B cell (primary cell): ENCODE measurements around the gene TOB2. TPM values are rescaled to one million over a fixed set of nuclear protein-coding genes. Genes with fewer than 3 reads are reported as not detected.

Experiments
- ATAC-seq: fragments of 200-7000 bp; cut with Tn5 transposase; one replicate; pipeline ENCODE4 v1.10.0; 2021; ENCODE audit warnings: low read depth, mild to moderate bottlenecking, moderate number of reproducible peaks, moderate library complexity
- CTCF ChIA-PET: fragments of 350-600 bp; sonication (Branson Sonifier 250); formaldehyde crosslinking; loops from one replicate; lab custom pipeline; 2021; ENCODE audit warnings: antibody characterized with exemption, inconsistent platforms; lab: Charles Lee
- POLR2A ChIA-PET: fragments of 350-600 bp; sonication (Branson Sonifier 250); formaldehyde crosslinking; loops from one replicate; lab custom pipeline; 2021; ENCODE audit warnings: antibody characterized with exemption; lab: Charles Lee
- DNase-seq: peaks from one replicate; pipeline ENCODE4 v3.0.0; 2013
- H2AFZ ChIP-seq: 2 replicates; pipeline ENCODE4 v1.6.1; 2012; ENCODE audit warnings: mild to moderate bottlenecking, low read depth, low read length; ENCODE audit not compliant: insufficient read depth, poor library complexity, severe bottlenecking
- H3K27ac ChIP-seq, 2 donors: 1 replicate in 1 of 2; 2 replicates in 1 of 2; pipeline ENCODE4 v1.5.1; 2012 to 2013; ENCODE audit warnings: low read length in 2 of 2, mild to moderate bottlenecking in 2 of 2, moderate library complexity in 1 of 2
- H3K27me3 ChIP-seq, 4 experiments: fragments of 200-600 bp in 1 of 4; sonication (generic) in 1 of 4; replicated peaks in 1 of 4; 1 replicate in 2 of 4; 2 replicates in 2 of 4; pipeline versions ENCODE4 v1.6.1 to v1.7.0; 2013 to 2016; ENCODE audit warnings: low read length in 3 of 4, mild to moderate bottlenecking in 2 of 4, mixed read lengths in 1 of 4, moderate library complexity in 1 of 4; ENCODE audit not compliant: insufficient read depth in 4 of 4, control insufficient read depth in 3 of 4; ENCODE audit errors: control extremely low read depth in 1 of 4
- H3K36me3 ChIP-seq, 2 experiments: replicated peaks in 1 of 2; 1 replicate in 1 of 2; 2 replicates in 1 of 2; pipeline versions ENCODE4 v1.6.1 to v1.7.1; 2013; ENCODE audit warnings: low read length in 1 of 2; ENCODE audit not compliant: insufficient read depth in 2 of 2, control insufficient read depth in 1 of 2; ENCODE audit errors: control extremely low read depth in 1 of 2, extremely low read depth in 1 of 2
- H3K4me1 ChIP-seq, 2 donors: fragments of 200-600 bp in 1 of 2; sonication (generic) in 1 of 2; 1 replicate in 1 of 2; 2 replicates in 1 of 2; pipeline versions ENCODE4 v1.5.1 to v1.6.1; 2013 to 2017; ENCODE audit warnings: low read length in 2 of 2; ENCODE audit not compliant: control insufficient read depth in 2 of 2, insufficient read depth in 2 of 2
- H3K4me2 ChIP-seq: replicated peaks from 2 replicates; pipeline ENCODE3; 2012; ENCODE audit warnings: mild to moderate bottlenecking, low read depth, low read length; ENCODE audit not compliant: poor library complexity, severe bottlenecking
- H3K4me3 ChIP-seq, 5 experiments: fragments of 200-600 bp in 1 of 5; sonication (generic) in 1 of 5; 1 replicate in 3 of 5; 2 replicates in 2 of 5; pipeline versions ENCODE4 v1.5.1 to v1.7.0; 2011 to 2016; ENCODE audit warnings: low read length in 4 of 5, mild to moderate bottlenecking in 4 of 5, low read depth in 2 of 5, control low read depth in 1 of 5, moderate library complexity in 1 of 5; ENCODE audit not compliant: insufficient read depth in 1 of 5; ENCODE audit errors: control extremely low read depth in 1 of 5, extremely low read depth in 1 of 5
- H3K79me2 ChIP-seq: fragments of 200-600 bp; sonication (generic); one replicate; pipeline ENCODE4 v1.6.0; 2016; ENCODE audit warnings: low read length; ENCODE audit not compliant: control insufficient read depth, insufficient read depth
- H3K9ac ChIP-seq: fragments of 200-600 bp; sonication (generic); 2 replicates; pipeline ENCODE4 v1.6.1; 2017; ENCODE audit warnings: mild to moderate bottlenecking, low read length, moderate library complexity
- H3K9me3 ChIP-seq, 3 donors: one replicate each; pipeline versions ENCODE4 v1.6.1 to v1.7.1; 2013; ENCODE audit warnings: low read length in 2 of 3; ENCODE audit not compliant: control insufficient read depth in 2 of 3, insufficient read depth in 1 of 3; ENCODE audit errors: control extremely low read depth in 1 of 3
- H4K20me1 ChIP-seq: 2 replicates; pipeline ENCODE4 v1.6.0; 2012; ENCODE audit warnings: mild to moderate bottlenecking, low read length; ENCODE audit not compliant: insufficient read depth, control insufficient read depth, poor library complexity, severe bottlenecking
- H3K27ac Mint-ChIP-seq: one replicate; pipeline ENCODE4 v1.8.0; 2021; ENCODE audit warnings: mixed read lengths
- H3K27me3 Mint-ChIP-seq: one replicate; pipeline ENCODE4 v1.8.0; 2021; ENCODE audit warnings: mixed read lengths
- H3K4me1 Mint-ChIP-seq: one replicate; pipeline ENCODE4 v1.8.0; 2021; ENCODE audit warnings: mixed read lengths
- H3K4me3 Mint-ChIP-seq: one replicate; pipeline ENCODE4 v1.8.0; 2021; ENCODE audit warnings: mixed read lengths
- H3K9me3 Mint-ChIP-seq: one replicate; pipeline ENCODE4 v1.8.0; 2022; ENCODE audit warnings: mixed read lengths; ENCODE audit not compliant: insufficient read depth
- EZH2 ChIP-seq: IDR thresholded peaks from 2 replicates; pipeline ENCODE4 v1.6.1; 2012; ENCODE audit warnings: borderline replicate concordance, low read depth, mild to moderate bottlenecking, moderate library complexity, low read length; ENCODE audit not compliant: insufficient read depth, poor library complexity, severe bottlenecking
- WGBS: methylation state at CpG from one replicate; pipeline ENCODE4 v1.1.5; 2013; ENCODE audit warnings: missing lambda C conversion rate; ENCODE audit not compliant: insufficient coverage; 5-methylcytosine and 5-hydroxymethylcytosine counted together
- intact Hi-C: fragments of 100-400 bp; cut with micrococcal nuclease; formaldehyde crosslinking; loops from one replicate; pipeline ENCODE4 v1.10.0; 2022
- polyA plus RNA-seq: library from polyadenylated mRNA; depleted of rRNA; stranded (reverse); fragments of >200 nt; gene quantifications from 2 replicates; pipeline ENCODE4 v1.2.3, GENCODE V29; 2012
- total RNA-seq, 2 donors: library from RNA; stranded (reverse); fragments of 120-200 nt in 1 of 2; gene quantifications; 1 replicate in 1 of 2; 2 replicates in 1 of 2; pipeline versions ENCODE4 v1.2.3 to v1.2.4, GENCODE V29; 2013 to 2022
- TF ChIP-seq, protein P1 (sequence below): fragments of 200-600 bp; IDR thresholded peaks from one replicate; pipeline ENCODE4 v1.8.0; 2022; ENCODE audit warnings: antibody characterized with exemption, mild to moderate bottlenecking

Gene TOB2
- total and polyA plus RNA-seq, 2 donors (not counting 1 experiment from before 2014, with no cell fraction given) = 40.4 to 56.0 TPM

DNA sequence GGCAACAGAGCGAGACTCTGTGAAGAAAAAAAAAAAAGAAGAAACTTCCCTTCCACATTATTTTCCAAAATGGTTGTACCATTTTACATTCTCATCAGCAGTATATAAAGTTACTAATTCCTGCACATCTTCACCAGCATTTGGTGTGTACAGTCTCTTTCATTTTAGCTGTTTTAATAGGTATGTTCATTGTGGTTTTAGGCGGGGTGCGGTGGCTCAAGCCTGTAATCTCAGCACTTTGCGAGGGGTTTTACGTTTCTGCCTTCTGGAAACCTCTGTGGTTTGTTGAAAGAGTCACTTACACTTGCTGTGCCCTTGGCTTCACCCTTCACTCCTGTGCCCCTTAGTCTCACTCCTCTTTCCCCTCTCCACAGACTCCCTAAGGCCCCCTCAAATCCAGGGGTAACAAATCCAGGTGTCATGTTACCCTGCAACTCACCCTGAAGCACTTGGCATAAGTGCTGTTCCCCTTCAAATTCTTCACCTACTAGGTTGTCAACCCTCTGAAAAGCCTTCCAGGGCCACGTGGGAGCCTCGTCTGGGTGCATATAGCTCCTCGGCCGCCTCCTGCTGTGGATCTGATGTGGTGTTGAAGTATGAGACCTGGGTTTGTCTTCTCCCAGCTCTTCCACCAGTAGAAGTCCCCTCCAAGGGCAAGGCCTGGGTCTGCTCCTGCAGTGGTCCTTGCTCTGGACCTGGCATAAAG, 20.8 kb downstream of the TOB2 start:
- no peak for TF ChIP-seq EZH2
- TF ChIP-seq, protein P1, sequence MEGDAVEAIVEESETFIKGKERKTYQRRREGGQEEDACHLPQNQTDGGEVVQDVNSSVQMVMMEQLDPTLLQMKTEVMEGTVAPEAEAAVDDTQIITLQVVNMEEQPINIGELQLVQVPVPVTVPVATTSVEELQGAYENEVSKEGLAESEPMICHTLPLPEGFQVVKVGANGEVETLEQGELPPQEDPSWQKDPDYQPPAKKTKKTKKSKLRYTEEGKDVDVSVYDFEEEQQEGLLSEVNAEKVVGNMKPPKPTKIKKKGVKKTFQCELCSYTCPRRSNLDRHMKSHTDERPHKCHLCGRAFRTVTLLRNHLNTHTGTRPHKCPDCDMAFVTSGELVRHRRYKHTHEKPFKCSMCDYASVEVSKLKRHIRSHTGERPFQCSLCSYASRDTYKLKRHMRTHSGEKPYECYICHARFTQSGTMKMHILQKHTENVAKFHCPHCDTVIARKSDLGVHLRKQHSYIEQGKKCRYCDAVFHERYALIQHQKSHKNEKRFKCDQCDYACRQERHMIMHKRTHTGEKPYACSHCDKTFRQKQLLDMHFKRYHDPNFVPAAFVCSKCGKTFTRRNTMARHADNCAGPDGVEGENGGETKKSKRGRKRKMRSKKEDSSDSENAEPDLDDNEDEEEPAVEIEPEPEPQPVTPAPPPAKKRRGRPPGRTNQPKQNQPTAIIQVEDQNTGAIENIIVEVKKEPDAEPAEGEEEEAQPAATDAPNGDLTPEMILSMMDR = no peak

DNA sequence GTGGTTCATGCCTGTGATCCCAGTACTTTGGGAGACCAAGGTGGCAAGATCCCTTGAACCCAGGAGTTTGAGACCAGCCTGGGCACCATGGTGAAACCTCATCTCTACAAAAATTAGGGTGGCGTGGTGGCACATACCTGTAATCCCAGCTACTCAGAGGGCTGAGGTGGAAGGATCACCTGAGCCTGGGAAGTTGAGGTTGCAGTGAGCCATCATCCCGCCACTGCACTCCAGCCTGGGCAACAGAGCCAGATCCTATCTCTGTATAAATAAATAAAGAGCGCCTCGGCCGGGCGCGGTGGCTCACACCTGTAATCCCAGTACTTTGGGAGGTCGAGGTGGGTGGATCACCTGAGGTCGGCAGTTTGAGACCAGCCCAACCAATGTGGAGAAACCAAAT, 27.9 kb downstream of the TOB2 start:
- Mint-ChIP-seq H3K4me1 (peaks cover 45% of the 10 kb centered on the region), H3K27me3 (no peaks in the 10 kb centered on the region), H3K27ac (peak overlapping the region; percentile 26), H3K4me3 (no peak overlapping the region), H3K9me3 (no peaks in the 10 kb centered on the region)
- H2AFZ ChIP-seq = no peak overlapping the region
- DNase-seq (no peak), ATAC-seq (no peak)
- peaks cover 31 to 54% of the 10 kb centered on the region in 2 donors for H3K4me1 ChIP-seq
- no peak overlapping the region for H3K4me2 ChIP-seq
- H3K9ac ChIP-seq = no peak overlapping the region
- peaks cover 9% of the 10 kb centered on the region for H4K20me1 ChIP-seq
- no peaks in the 10 kb centered on the region for H3K9me3 ChIP-seq
- ChIA-PET CTCF (interaction anchor here (2.0 to 2.2 kb wide), 2 partner anchors 15 to 108 kb away, joined by 7 to 8 read pairs; no protein-coding TSS in a partner anchor), POLR2A (interaction anchor here (7.7 kb wide), 1 partner anchor 28 kb away, joined by 41 read pairs; the partner anchor contains the start of gene TOB2)
- intact Hi-C loops = no loop called here
- 100% methylated on average over 5 of the region's 9 CpGs for WGBS
- H3K27me3 ChIP-seq = no peaks in the 10 kb centered on the region
- no peak overlapping the region for H3K27ac ChIP-seq
- no peak for TF ChIP-seq EZH2
- TF ChIP-seq, protein P1 = no peak
- H3K79me2 ChIP-seq = peaks cover 48% of the 10 kb centered on the region
- H3K36me3 ChIP-seq = peaks cover 0 to 4% of the 10 kb centered on the region in 2 experiments
- H3K4me3 ChIP-seq = no peak overlapping the region

More for the DNA sequence above, 20.8 kb downstream of the TOB2 start:
- Histone ChIP-seq H3K27ac (peak overlapping the region; percentile 14 to 58), H2AFZ (no peak overlapping the region), H3K4me3 (no peak overlapping the region), H3K36me3 (peaks cover 2 to 6% of the 10 kb centered on the region in 2 experiments), H4K20me1 (no peaks in the 10 kb centered on the region), H3K9me3 (no peaks in the 10 kb centered on the region), H3K4me1 (peaks cover 24 to 45% of the 10 kb centered on the region in 2 donors), H3K27me3 (no peaks in the 10 kb centered on the region), H3K9ac (no peak overlapping the region), H3K4me2 (peak overlapping the region; percentile 21), H3K79me2 (peaks cover 42% of the 10 kb centered on the region)
- Mint-ChIP-seq H3K4me3 (peak overlapping the region; percentile 73), H3K27ac (peak overlapping the region; percentile 90), H3K9me3 (no peaks in the 10 kb centered on the region), H3K27me3 (no peaks in the 10 kb centered on the region), H3K4me1 (peaks cover 30% of the 10 kb centered on the region)
- WGBS = no CpG with 5 or more reads among the region's 9 CpGs
- DNase-seq (peak; percentile 50), ATAC-seq (peak; percentile 16)
- CTCF ChIA-PET = interaction anchor here (0.7 to 1.0 kb wide), 5 partner anchors 22 to 1558 kb away, joined by 3 to 5 read pairs (median 3); no protein-coding TSS in a partner anchor
- intact Hi-C loops = no loop called here
- POLR2A ChIA-PET = interaction anchor here (0.6 to 1.8 kb wide), 5 partner anchors 11 to 1960 kb away, joined by 3 to 6 read pairs (median 3); partner anchors contain the start of gene TOB2
